Trophoblast cell (in vitro differentiated cells and primary cell): Measurements from ENCODE around the gene SAT1.

Experiments used
- DNase-seq, 2 donors: peaks; one replicate each; pipeline ENCODE4 v3.0.0-alpha.2; 2016
- H2AFZ ChIP-seq: 2 replicates; pipeline ENCODE4 v1.6.1; 2013; ENCODE audit warnings: low read length, moderate library complexity, mild to moderate bottlenecking; ENCODE audit not compliant: insufficient read depth, poor library complexity
- H2AK5ac ChIP-seq: 2 replicates; pipeline ENCODE4 v1.6.1; 2013; ENCODE audit warnings: mild to moderate bottlenecking, low read length
- H2BK120ac ChIP-seq: 2 replicates; pipeline ENCODE4 v1.6.1; 2013; ENCODE audit warnings: low read length, mild to moderate bottlenecking, moderate library complexity; ENCODE audit not compliant: insufficient read depth, poor library complexity
- H2BK12ac ChIP-seq: 2 replicates; pipeline ENCODE4 v1.6.1; 2013; ENCODE audit warnings: mild to moderate bottlenecking, low read length, moderate library complexity
- H2BK5ac ChIP-seq: 2 replicates; pipeline ENCODE4 v1.6.1; 2013; ENCODE audit warnings: low read length, low read depth, moderate library complexity, mild to moderate bottlenecking; ENCODE audit not compliant: poor library complexity
- H3K14ac ChIP-seq: 2 replicates; pipeline ENCODE4 v1.6.1; 2013; ENCODE audit warnings: mild to moderate bottlenecking, low read length
- H3K18ac ChIP-seq: 2 replicates; pipeline ENCODE4 v1.6.1; 2013; ENCODE audit warnings: mild to moderate bottlenecking, low read length
- H3K23ac ChIP-seq: 2 replicates; pipeline ENCODE4 v1.6.1; 2013; ENCODE audit warnings: low read length
- H3K27ac ChIP-seq: 2 replicates; pipeline ENCODE4 v1.5.1; 2013; ENCODE audit warnings: low read depth, mild to moderate bottlenecking, inconsistent platforms, low read length, moderate library complexity
- H3K27me3 ChIP-seq: 2 replicates; pipeline ENCODE4 v1.6.1; 2013; ENCODE audit warnings: inconsistent platforms, mild to moderate bottlenecking, low read length, moderate library complexity; ENCODE audit not compliant: insufficient read depth
- H3K36me3 ChIP-seq, 2 experiments: 1 replicate in 1 of 2; 2 replicates in 1 of 2; pipeline ENCODE4 v1.6.1; 2013; ENCODE audit warnings: low read length in 2 of 2, mild to moderate bottlenecking in 2 of 2, moderate library complexity in 1 of 2; ENCODE audit not compliant: insufficient read depth in 2 of 2, control insufficient read depth in 1 of 2
- H3K4ac ChIP-seq: 2 replicates; pipeline ENCODE4 v1.6.1; 2013; ENCODE audit warnings: low read depth, mild to moderate bottlenecking, low read length, moderate library complexity
- H3K4me1 ChIP-seq, 2 experiments: 1 replicate in 1 of 2; 2 replicates in 1 of 2; pipeline ENCODE4 v1.6.1; 2013; ENCODE audit warnings: low read length in 2 of 2, mild to moderate bottlenecking in 2 of 2, moderate library complexity in 1 of 2; ENCODE audit not compliant: insufficient read depth in 2 of 2, control insufficient read depth in 1 of 2
- H3K4me2 ChIP-seq: 2 replicates; pipeline ENCODE4 v1.6.1; 2013; ENCODE audit warnings: inconsistent platforms, mild to moderate bottlenecking, low read length, moderate library complexity
- H3K4me3 ChIP-seq: 2 replicates; pipeline ENCODE4 v1.5.1; 2013; ENCODE audit warnings: mild to moderate bottlenecking, low read depth, low read length, inconsistent platforms
- H3K79me1 ChIP-seq: one replicate; pipeline ENCODE4 v1.6.1; 2013; ENCODE audit warnings: low read length
- H3K79me2 ChIP-seq: 2 replicates; pipeline ENCODE4 v1.6.1; 2013; ENCODE audit warnings: low read length, mild to moderate bottlenecking; ENCODE audit not compliant: control insufficient read depth, insufficient read depth, poor library complexity
- H3K9ac ChIP-seq: 2 replicates; pipeline ENCODE4 v1.6.1; 2013; ENCODE audit warnings: mild to moderate bottlenecking, low read length
- H3K9me3 ChIP-seq: 2 replicates; pipeline ENCODE4 v1.6.1; 2013; ENCODE audit warnings: low read depth, mild to moderate bottlenecking, control low read depth, inconsistent platforms, low read length; ENCODE audit not compliant: insufficient read depth
- H4K12ac ChIP-seq: 2 replicates; pipeline ENCODE4 v1.6.1; 2013; ENCODE audit warnings: low read depth, mild to moderate bottlenecking, low read length, moderate library complexity
- H4K8ac ChIP-seq: 2 replicates; pipeline ENCODE4 v1.6.1; 2013; ENCODE audit warnings: low read depth, mild to moderate bottlenecking, low read length, moderate library complexity
- H4K91ac ChIP-seq: one replicate; pipeline ENCODE4 v1.6.1; 2013; ENCODE audit warnings: low read depth, mild to moderate bottlenecking, low read length, moderate library complexity
- WGBS: extraction: QIAGEN DNeasy Blood & Tissue Kit; methylation state at CpG from one replicate; pipeline ENCODE4 v1.1.7; 2013; ENCODE audit warnings: missing lambda C conversion rate; ENCODE audit not compliant: insufficient read length, insufficient coverage; ENCODE audit errors: extremely low coverage; 5-methylcytosine and 5-hydroxymethylcytosine counted together

Gene SAT1

DNA sequence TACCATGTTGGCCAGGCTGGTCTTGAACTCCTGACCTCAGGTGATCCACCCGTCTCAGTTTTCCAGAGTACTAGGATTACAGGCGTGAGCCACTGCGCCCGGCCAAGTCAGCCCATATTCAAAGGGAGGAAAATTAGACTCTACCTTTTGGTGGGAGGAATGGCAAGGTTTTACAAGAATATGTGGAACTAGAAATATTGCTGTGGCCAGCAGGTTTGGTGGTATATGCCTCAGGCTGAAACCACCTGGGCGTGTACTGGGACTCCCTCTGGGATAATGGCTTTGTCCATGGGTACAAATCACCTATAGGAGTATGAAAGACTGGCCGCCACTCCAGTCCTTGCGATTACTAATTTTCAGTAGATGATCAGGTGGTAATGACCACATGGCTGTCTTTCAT, 32.4 kb downstream of the SAT1 start:
- no peaks in the 10 kb centered on the region for H3K27me3 ChIP-seq
- no CpG with 5 or more reads among the region's 7 CpGs for whole genome bisulfite sequencing

DNA sequence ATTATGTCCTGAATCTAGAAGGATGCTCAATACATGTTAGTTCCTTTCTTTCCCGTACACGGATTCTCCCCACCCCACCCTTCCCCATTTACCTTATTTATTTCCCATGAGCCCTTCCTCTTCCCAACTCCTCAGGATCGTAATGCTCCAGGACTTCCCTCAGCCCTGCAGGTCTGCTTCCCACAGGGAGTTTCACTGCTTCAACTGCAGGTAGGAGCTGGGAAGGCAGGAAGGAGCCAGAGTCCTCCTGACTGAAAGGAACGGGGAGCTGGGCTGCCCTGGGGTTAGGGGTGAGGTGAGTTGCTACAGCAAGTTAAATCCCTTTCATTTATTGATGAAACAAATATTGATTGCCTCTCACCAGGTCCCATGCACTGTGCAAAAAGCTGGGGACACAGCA, 33.2 kb downstream of the SAT1 start:
- Histone ChIP-seq H3K18ac (no peak overlapping the region), H3K14ac (no peak overlapping the region), H3K9ac (no peak overlapping the region), H3K4ac (no peak overlapping the region), H4K91ac (no peak overlapping the region), H3K27me3 (no peaks in the 10 kb centered on the region), H3K4me3 (no peak overlapping the region), H3K36me3 (no peaks in the 10 kb centered on the region), H2AK5ac (no peak overlapping the region), H3K79me1 (no peaks in the 10 kb centered on the region), H3K23ac (no peak overlapping the region), H3K27ac (no peak overlapping the region), H3K9me3 (no peaks in the 10 kb centered on the region), H4K8ac (no peak overlapping the region), H2BK120ac (no peak overlapping the region), H4K12ac (no peak overlapping the region), H2BK12ac (no peak overlapping the region), H3K79me2 (no peaks in the 10 kb centered on the region), H3K4me2 (no peak overlapping the region), H3K4me1 (no peaks in the 10 kb centered on the region), H2AFZ (no peak overlapping the region), H2BK5ac (no peak overlapping the region)
- no peak for DNase-seq
- 100% methylated on average over 1 of the region's 4 CpGs for WGBS

More for the DNA sequence above, 32.4 kb downstream of the SAT1 start:
- H3K4me3 ChIP-seq: no peak overlapping the region
- no peak overlapping the region for H2AFZ ChIP-seq
- no peak overlapping the region for H2BK5ac ChIP-seq
- peak in 1 of 2 donors; percentile 56 for DNase-seq
- no peak overlapping the region for H3K4ac ChIP-seq
- H4K8ac ChIP-seq: no peak overlapping the region
- H4K91ac ChIP-seq: no peak overlapping the region
- no peaks in the 10 kb centered on the region for H3K9me3 ChIP-seq
- no peaks in the 10 kb centered on the region for H3K79me2 ChIP-seq
- H3K4me1 ChIP-seq: no peaks in the 10 kb centered on the region
- H2AK5ac ChIP-seq: no peak overlapping the region
- no peak overlapping the region for H4K12ac ChIP-seq
- no peak overlapping the region for H3K27ac ChIP-seq
- H3K18ac ChIP-seq: no peak overlapping the region
- no peak overlapping the region for H3K23ac ChIP-seq
- no peak overlapping the region for H3K9ac ChIP-seq
- H2BK120ac ChIP-seq: no peak overlapping the region
- no peak overlapping the region for H3K14ac ChIP-seq
- no peak overlapping the region for H2BK12ac ChIP-seq
- no peaks in the 10 kb centered on the region for H3K36me3 ChIP-seq
- no peaks in the 10 kb centered on the region for H3K79me1 ChIP-seq
- no peak overlapping the region for H3K4me2 ChIP-seq

DNA sequence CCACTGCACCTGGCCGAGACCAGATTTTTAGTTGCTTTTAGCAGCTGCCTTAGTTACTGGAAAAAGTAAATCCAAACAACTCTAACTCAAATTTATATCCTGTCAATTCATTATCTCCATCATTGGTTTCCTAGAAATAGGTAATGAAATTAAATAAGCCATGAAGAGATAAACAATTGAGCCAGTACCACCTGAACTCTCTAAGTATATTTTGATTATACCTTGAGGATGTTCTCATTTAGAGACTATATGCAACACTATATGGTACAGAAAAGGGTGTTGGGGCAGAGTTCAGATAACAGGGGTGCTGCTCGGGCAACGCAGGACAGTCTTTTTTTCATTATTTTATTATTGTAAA, 35.0 kb downstream of the SAT1 start:
- no peak overlapping the region for H2AFZ ChIP-seq
- WGBS: no CpG with 5 or more reads among the region's 3 CpGs

DNA sequence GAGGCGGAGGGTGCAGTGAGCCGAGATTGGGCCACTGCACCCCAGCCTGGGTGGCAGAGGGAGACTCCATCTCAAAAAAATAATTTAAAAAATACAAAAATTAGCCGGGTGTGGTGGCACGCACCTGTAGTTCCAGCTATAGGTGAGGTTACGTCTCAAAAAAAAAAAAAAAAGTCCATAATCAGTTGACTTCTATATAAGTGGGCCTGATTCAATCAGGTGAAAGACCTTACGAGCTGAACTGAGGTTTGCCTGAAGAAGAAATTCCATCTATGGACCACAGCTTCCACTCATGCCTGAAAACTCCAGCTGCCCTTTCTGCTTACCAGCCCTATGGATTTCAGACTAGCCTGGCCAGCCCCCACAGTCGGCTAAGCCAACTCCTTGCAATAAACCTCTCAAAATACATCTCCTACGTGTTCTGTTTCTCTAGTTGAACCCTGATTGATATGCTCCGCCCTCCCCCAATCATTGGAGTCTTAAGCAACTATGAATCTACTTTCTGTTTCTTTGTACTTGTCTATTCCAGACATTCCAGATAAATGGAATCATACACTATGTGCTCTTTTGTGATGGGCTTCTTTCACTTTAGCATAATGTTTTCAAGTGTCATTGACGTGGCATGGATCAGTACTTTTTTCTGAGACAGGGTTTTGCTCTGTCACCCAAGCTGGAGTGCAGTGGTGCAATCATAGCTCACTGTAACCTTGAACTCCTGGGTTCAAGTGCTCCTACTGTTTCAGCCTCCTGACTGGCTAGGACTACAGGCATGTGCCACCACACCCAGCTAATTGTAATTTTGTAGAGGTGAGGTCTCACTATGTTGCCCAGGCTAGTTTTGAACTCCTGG, 36.6 kb downstream of the SAT1 start:
- H3K79me2 ChIP-seq: no peaks in the 10 kb centered on the region
- H4K8ac ChIP-seq: no peak overlapping the region
- no peak overlapping the region for H3K9ac ChIP-seq
- no peak overlapping the region for H3K4ac ChIP-seq
- no peak overlapping the region for H4K91ac ChIP-seq
- no peak overlapping the region for H2BK5ac ChIP-seq
- WGBS: no CpG with 5 or more reads among the region's 10 CpGs
- H2BK120ac ChIP-seq: no peak overlapping the region
- H3K18ac ChIP-seq: no peak overlapping the region
- H3K4me1 ChIP-seq: no peaks in the 10 kb centered on the region
- no peak overlapping the region for H3K4me3 ChIP-seq
- no peak overlapping the region for H2AFZ ChIP-seq
- H3K36me3 ChIP-seq: no peaks in the 10 kb centered on the region
- H3K14ac ChIP-seq: no peak overlapping the region
- H3K27me3 ChIP-seq: no peaks in the 10 kb centered on the region
- H4K12ac ChIP-seq: no peak overlapping the region
- H3K27ac ChIP-seq: no peak overlapping the region
- H3K4me2 ChIP-seq: no peak overlapping the region
- no peak overlapping the region for H2BK12ac ChIP-seq
- H2AK5ac ChIP-seq: no peak overlapping the region
- H3K9me3 ChIP-seq: no peaks in the 10 kb centered on the region
- H3K23ac ChIP-seq: no peak overlapping the region
- no peaks in the 10 kb centered on the region for H3K79me1 ChIP-seq
- DNase-seq: peak in 1 of 2 donors; percentile 49

More for the DNA sequence above, 35.0 kb downstream of the SAT1 start:
- Histone ChIP-seq H4K91ac (no peak overlapping the region), H3K4ac (no peak overlapping the region), H3K14ac (no peak overlapping the region), H3K23ac (no peak overlapping the region), H3K79me2 (no peaks in the 10 kb centered on the region), H2BK12ac (no peak overlapping the region), H4K12ac (no peak overlapping the region), H2BK5ac (no peak overlapping the region), H3K9ac (no peak overlapping the region), H3K4me1 (no peaks in the 10 kb centered on the region), H3K9me3 (no peaks in the 10 kb centered on the region), H4K8ac (no peak overlapping the region), H3K27me3 (no peaks in the 10 kb centered on the region), H3K27ac (no peak overlapping the region), H3K4me3 (no peak overlapping the region), H2AK5ac (no peak overlapping the region), H3K79me1 (no peaks in the 10 kb centered on the region), H3K36me3 (no peaks in the 10 kb centered on the region), H3K18ac (no peak overlapping the region), H3K4me2 (no peak overlapping the region), H2BK120ac (no peak overlapping the region)
- DNase-seq: no peak
